Tibial artery (tissue), 4 donors: ENCODE data around the gene PLIN1.
"Not testable (repeated sequence)": the region's sequence is repeated elsewhere in the genome, so short reads cannot be mapped to it uniquely, and the experiment has no call there.

Source experiments
- DNase-seq, 2 donors: peaks; one replicate each; pipeline ENCODE4 v3.0.0-alpha.2; 2019
- H3K27ac ChIP-seq, 2 donors: fragments of 200-600 bp; sonication (generic) in 1 of 2; 1 replicate in 1 of 2; 2 replicates in 1 of 2; pipeline ENCODE4 v1.5.1; 2018 to 2019; ENCODE audit warnings: mild to moderate bottlenecking in 1 of 2
- H3K27me3 ChIP-seq, 2 donors: fragments of 200-600 bp; sonication (generic) in 1 of 2; one replicate each; pipeline versions ENCODE4 v1.5.1 to v1.6.0; 2016 to 2019
- H3K36me3 ChIP-seq, 3 donors: fragments of 200-600 bp; sonication (generic) in 2 of 3; one replicate each; pipeline ENCODE4 v1.5.1; 2016 to 2019; ENCODE audit warnings: mild to moderate bottlenecking in 2 of 3
- H3K4me1 ChIP-seq, 4 donors: fragments of 200-600 bp; sonication (generic) in 2 of 4; 1 replicate in 3 of 4; 2 replicates in 1 of 4; pipeline ENCODE4 v1.5.1; 2016 to 2019
- H3K4me3 ChIP-seq, 2 donors: fragments of 200-600 bp; sonication (generic) in 1 of 2; 1 replicate in 1 of 2; 2 replicates in 1 of 2; pipeline ENCODE4 v1.5.1; 2018 to 2019; ENCODE audit warnings: mild to moderate bottlenecking in 2 of 2
- H3K9me3 ChIP-seq, 3 donors: fragments of 200-600 bp; sonication (generic) in 1 of 3; one replicate each; pipeline ENCODE4 v1.5.1; 2016 to 2019
- CTCF ChIP-seq, 2 experiments: fragments of 200-600 bp in 1 of 2; fragments of 450-650 bp in 1 of 2; IDR thresholded peaks; one replicate each; pipeline ENCODE4 v1.5.1; 2017 to 2019; ENCODE audit warnings: antibody characterized with exemption in 2 of 2, mild to moderate bottlenecking in 1 of 2, moderate library complexity in 1 of 2
- intact Hi-C: fragments of 100-400 bp; cut with DNase I; formaldehyde crosslinking; loops from one replicate; pipeline ENCODE4 v1.15.0; 2023; ENCODE audit warnings: low total_unique reads

Gene PLIN1

GRCh38 chr15:89693091-89693490 is 13.9 kb upstream of the PLIN1 start:
- Histone ChIP-seq H3K27me3 (no peaks in the 10 kb centered on the region), H3K4me3 (no peak overlapping the region), H3K4me1 (peaks cover 0 to 9% (median 5%) of the 10 kb centered on the region in 4 donors), H3K27ac (no peak overlapping the region), H3K36me3 (no peaks in the 10 kb centered on the region), H3K9me3 (no peaks in the 10 kb centered on the region)
- no peak for TF ChIP-seq CTCF (IDR thresholded peaks at IDR 0.05)
- intact Hi-C loops: no loop called here
- DNase-seq: no peak

- Histone ChIP-seq H3K27me3 (no peaks in the 10 kb centered on the region), H3K36me3 (no peaks in the 10 kb centered on the region), H3K4me3 (peak within 1 kb of the TSS; percentile 58 to 88), H3K9me3 (no peaks in the 10 kb centered on the region), H3K27ac (peak within 1 kb of the TSS; percentile 27 to 69), H3K4me1 (peaks cover 0 to 13% (median 6%) of the 10 kb centered on the region in 4 donors)
- intact Hi-C loops: no loop called here
- TF ChIP-seq CTCF (IDR thresholded peaks at IDR 0.05): no peak
- DNase-seq: peak; percentile 73 to 88
Measured at GRCh38 chr15:89690276-89691218, 11.4 kb upstream of the PLIN1 start, which contains the start of the genes PEX11A and WDR93. Gene PEX11A, minus strand, starts transcription at chr15:89690754. Its CDS starts 122 bp downstream, at chr15:89690632. Gene WDR93, plus strand, starts transcription at chr15:89690811. Its CDS starts 10,936 bp downstream, at chr15:89701747.

- intact Hi-C loops, H3K36me3 ChIP-seq, DNase-seq, H3K27me3 ChIP-seq, H3K9me3 ChIP-seq: not testable (repeated sequence)
- Histone ChIP-seq H3K4me1 (peaks cover 0 to 13% (median 6%) of the 10 kb centered on the region in 4 donors), H3K4me3 (peak overlapping the region; percentile 58 to 88), H3K27ac (peak overlapping the region; percentile 27 to 69)
Measured at GRCh38 chr15:89689930-89690275, 10.7 kb upstream of the PLIN1 start.

- DNase-seq: no peak
- Histone ChIP-seq H3K4me3 (no peak overlapping the region), H3K27me3 (no peaks in the 10 kb centered on the region), H3K27ac (no peak overlapping the region), H3K4me1 (peaks cover 0 to 16% (median 6%) of the 10 kb centered on the region in 4 donors), H3K36me3 (peaks cover 0 to 20% (median 5%) of the 10 kb centered on the region in 3 donors), H3K9me3 (no peaks in the 10 kb centered on the region)
- intact Hi-C loops: no loop called here
- TF ChIP-seq CTCF (IDR thresholded peaks at IDR 0.05): no peak
Measured at GRCh38 chr15:89686522-89686921, 7.4 kb upstream of the PLIN1 start.

GRCh38 chr15:89685995-89686394 is 6.8 kb upstream of the PLIN1 start:
- Histone ChIP-seq H3K9me3 (no peaks in the 10 kb centered on the region), H3K36me3 (peaks cover 0 to 20% (median 5%) of the 10 kb centered on the region in 3 donors), H3K4me3 (no peak overlapping the region), H3K4me1 (peaks cover 0 to 22% (median 7%) of the 10 kb centered on the region in 4 donors), H3K27ac (no peak overlapping the region), H3K27me3 (no peaks in the 10 kb centered on the region)
- DNase-seq: no peak
- no peak for TF ChIP-seq CTCF (IDR thresholded peaks at IDR 0.05)
- intact Hi-C loops: no loop called here

GRCh38 chr15:89681146-89681545 is 2.0 kb upstream of the PLIN1 start:
- intact Hi-C loops: no loop called here
- Histone ChIP-seq H3K9me3 (no peaks in the 10 kb centered on the region), H3K27me3 (no peaks in the 10 kb centered on the region), H3K27ac (no peak overlapping the region), H3K4me1 (peaks cover 0 to 28% (median 9%) of the 10 kb centered on the region in 4 donors), H3K36me3 (peaks cover 0 to 20% (median 5%) of the 10 kb centered on the region in 3 donors), H3K4me3 (no peak overlapping the region)
- no peak for TF ChIP-seq CTCF (IDR thresholded peaks at IDR 0.05)
- no peak for DNase-seq
